Neural crest cell (in vitro differentiated cells): ENCODE results near the gene SND1. TPM values are rescaled to one million over a fixed set of nuclear protein-coding genes. Genes with fewer than 3 reads are reported as not detected.

ENCODE experiments used
- DNase-seq: peaks from one replicate; pipeline ENCODE4 v3.0.0; 2021; ENCODE audit warnings: low read depth, mixed read lengths, low spot score
- H3K27ac Mint-ChIP-seq: one replicate; pipeline ENCODE4 v1.8.0; 2021; ENCODE audit warnings: mild to moderate bottlenecking, mixed read lengths; ENCODE audit not compliant: unreplicated experiment
- H3K27me3 Mint-ChIP-seq: 2 replicates; pipeline ENCODE4 v1.8.0; 2021; ENCODE audit warnings: low read depth, mild to moderate bottlenecking, mixed read lengths
- H3K36me3 Mint-ChIP-seq: 2 replicates; pipeline ENCODE4 v1.8.0; 2021; ENCODE audit warnings: low read depth, mild to moderate bottlenecking, mixed read lengths
- H3K4me1 Mint-ChIP-seq: 2 replicates; pipeline ENCODE4 v1.8.0; 2021; ENCODE audit warnings: mixed read lengths
- H3K4me3 Mint-ChIP-seq: one replicate; pipeline ENCODE4 v1.8.0; 2021; ENCODE audit warnings: mild to moderate bottlenecking, mixed read lengths
- H3K9me3 Mint-ChIP-seq: 2 replicates; pipeline ENCODE4 v1.8.0; 2021; ENCODE audit warnings: mixed read lengths
- CTCF ChIP-seq: fragments of 200-600 bp; sonication (generic); conservative IDR thresholded peaks from 2 replicates; pipeline ENCODE4 v1.5.0; 2021; ENCODE audit warnings: antibody characterized with exemption, mild to moderate bottlenecking
- total RNA-seq: library from RNA; stranded (reverse); gene quantifications from 2 replicates; pipeline ENCODE4 v1.2.1, GENCODE V29; 2021

Gene SND1
- total RNA-seq, 1 donor from 2014 or later, result 184 TPM

- no peak for TF ChIP-seq CTCF
- DNase-seq, result no peak
- H3K4me3 Mint-ChIP-seq, result no peak overlapping the region
- peaks cover 12% of the 10 kb centered on the region for H3K4me1 Mint-ChIP-seq
- H3K36me3 Mint-ChIP-seq, result peaks cover 6% of the 10 kb centered on the region
- H3K9me3 Mint-ChIP-seq, result no peaks in the 10 kb centered on the region
- no peaks in the 10 kb centered on the region for H3K27me3 Mint-ChIP-seq
- H3K27ac Mint-ChIP-seq, result peak overlapping the region; percentile 11
Observed at GRCh38 chr7:127847641-127848040, 195.6 kb downstream of the SND1 start.

GRCh38 chr7:127848241-127848640 lies 196.2 kb downstream of the SND1 start:
- no peak overlapping the region for H3K4me3 Mint-ChIP-seq
- TF ChIP-seq CTCF, result no peak
- peaks cover 12% of the 10 kb centered on the region for H3K4me1 Mint-ChIP-seq
- DNase-seq, result no peak
- H3K9me3 Mint-ChIP-seq, result no peaks in the 10 kb centered on the region
- H3K27me3 Mint-ChIP-seq, result no peaks in the 10 kb centered on the region
- H3K36me3 Mint-ChIP-seq, result peaks cover 5% of the 10 kb centered on the region
- H3K27ac Mint-ChIP-seq, result peak overlapping the region; percentile 31

- TF ChIP-seq CTCF, result no peak
- Mint-ChIP-seq H3K27me3 (no peaks in the 10 kb centered on the region), H3K9me3 (no peaks in the 10 kb centered on the region), H3K36me3 (peaks cover 3% of the 10 kb centered on the region), H3K27ac (no peak overlapping the region), H3K4me3 (no peak overlapping the region), H3K4me1 (peaks cover 12% of the 10 kb centered on the region)
- DNase-seq, result no peak
Observed at GRCh38 chr7:127850195-127850594, 198.2 kb downstream of the SND1 start.

- peaks cover 3% of the 10 kb centered on the region for H3K36me3 Mint-ChIP-seq
- H3K27ac Mint-ChIP-seq, result no peak overlapping the region
- no peaks in the 10 kb centered on the region for H3K4me1 Mint-ChIP-seq
- H3K27me3 Mint-ChIP-seq, result no peaks in the 10 kb centered on the region
- DNase-seq, result no peak
- TF ChIP-seq CTCF, result no peak
- no peaks in the 10 kb centered on the region for H3K9me3 Mint-ChIP-seq
- H3K4me3 Mint-ChIP-seq, result no peak overlapping the region
Observed at GRCh38 chr7:127854383-127854782, 202.4 kb downstream of the SND1 start.

GRCh38 chr7:127857464-127857841 lies 205.5 kb downstream of the SND1 start:
- no peaks in the 10 kb centered on the region for H3K27me3 Mint-ChIP-seq
- H3K36me3 Mint-ChIP-seq, result peaks cover 3% of the 10 kb centered on the region
- H3K9me3 Mint-ChIP-seq, result no peaks in the 10 kb centered on the region
- no peak overlapping the region for H3K27ac Mint-ChIP-seq
- no peaks in the 10 kb centered on the region for H3K4me1 Mint-ChIP-seq
- no peak for TF ChIP-seq CTCF
- DNase-seq, result no peak
- H3K4me3 Mint-ChIP-seq, result no peak overlapping the region
